K562 (cell line): ENCODE measurements around the gene NQO2. TPM values are rescaled to one million over a fixed set of nuclear protein-coding genes. Genes with fewer than 3 reads are reported as not detected.

Experiments used
- ARID3A ChIP-seq: IDR thresholded peaks from 2 replicates; pipeline ENCODE4 v1.6.1; 2012; ENCODE audit warnings: low read depth, low read length, improper control_type of control experiment, borderline replicate concordance
- ATF2 ChIP-seq: sonication (generic); formaldehyde crosslinking; IDR thresholded peaks from 2 replicates; pipeline ENCODE4 v1.8.1; 2022; ENCODE audit warnings: missing genetic modification reagents
- EP300 ChIP-seq: IDR thresholded peaks from 2 replicates; pipeline ENCODE4 v1.6.1; 2012; ENCODE audit warnings: low read length, improper control_type of control experiment
- ETV5 ChIP-seq: sonication (generic); formaldehyde crosslinking; IDR thresholded peaks from 2 replicates; pipeline ENCODE4 v1.4.0; 2020; ENCODE audit warnings: low read depth, mild to moderate bottlenecking, missing genetic modification reagents
- KHSRP ChIP-seq: fragments of 450-650 bp; IDR thresholded peaks from 2 replicates; pipeline ENCODE4 v1.6.1; 2017
- PATZ1 ChIP-seq: fragments of 250-450 bp; sonication (Bioruptor Pico); IDR thresholded peaks from 2 replicates; pipeline ENCODE4 v1.5.0; 2020; ENCODE audit warnings: mild to moderate bottlenecking, borderline replicate concordance
- PBX2 ChIP-seq, 2 experiments: IDR thresholded peaks in 1 of 2; conservative IDR thresholded peaks in 1 of 2; 2 replicates each; pipeline ENCODE4 v1.6.1; 2016; ENCODE audit warnings: low read depth in 2 of 2, mild to moderate bottlenecking in 1 of 2, missing compliant biosample characterization in 1 of 2, missing genetic modification characterization in 1 of 2, moderate library complexity in 1 of 2
- POLR2G ChIP-seq: fragments of 200-400 bp; formaldehyde crosslinking; IDR thresholded peaks from 2 replicates; pipeline ENCODE4 v1.6.1; 2017; ENCODE audit warnings: low read depth, mild to moderate bottlenecking, antibody characterized with exemption, low read length, moderate library complexity
- RFX5 ChIP-seq: IDR thresholded peaks from 2 replicates; pipeline ENCODE4 v1.6.1; 2011; ENCODE audit warnings: low read depth, mild to moderate bottlenecking, improper control_type of control experiment, low read length
- RHOXF2B ChIP-seq: fragments of 250-450 bp; sonication (Bioruptor Pico); conservative IDR thresholded peaks from 2 replicates; pipeline ENCODE4 v1.5.1; 2021
- SMARCA5 ChIP-seq: fragments of 450-650 bp; IDR thresholded peaks from 2 replicates; pipeline ENCODE4 v1.6.1; 2016
- U2AF2 ChIP-seq: fragments of 200-400 bp; formaldehyde crosslinking; optimal IDR thresholded peaks from 2 replicates; pipeline ENCODE3; 2017; ENCODE audit warnings: low read depth, mild to moderate bottlenecking, low read length
- ZBTB34 ChIP-seq: fragments of 250-450 bp; sonication (Bioruptor Pico); IDR thresholded peaks from 2 replicates; pipeline ENCODE4 v1.8.0; 2021; ENCODE audit warnings: mild to moderate bottlenecking, moderate library complexity
- ZNF384 ChIP-seq: IDR thresholded peaks from 2 replicates; pipeline ENCODE4 v1.6.1; 2012; ENCODE audit warnings: low read depth, low read length, improper control_type of control experiment
- ZNF644 ChIP-seq: fragments of 200-800 bp; sonication (Bioruptor generic); IDR thresholded peaks from 2 replicates; pipeline ENCODE4 v1.6.1; 2016; ENCODE audit warnings: low read depth, missing genetic modification characterization, missing compliant biosample characterization
- ZNF77 ChIP-seq: fragments of 250-450 bp; sonication (Bioruptor Pico); IDR thresholded peaks from 2 replicates; pipeline ENCODE4 v1.5.0; 2020
- polyA plus RNA-seq, 8 experiments: library from polyadenylated mRNA; depleted of rRNA in 4 of 8; stranded (reverse) in 5 of 8; unstranded in 3 of 8; fragments of >200 nt; fragmentation: Nextera tagmentation in 2 of 8; fragmentation: Illumina TruSeq in 1 of 8; extraction: Ambion mirVana in 2 of 8; extraction: Trizol in 1 of 8; gene quantifications; 2 replicates each; pipeline versions ENCODE4 v1.2.1 to v1.2.3, GENCODE V29; 2011 to 2014; ENCODE audit warnings: inconsistent platforms in 1 of 8, missing spikeins in 1 of 8
- total RNA-seq, 7 experiments: library from RNA; depleted of rRNA in 6 of 7; stranded (reverse); fragments of >200 nt in 6 of 7; fragmentation: Illumina TruSeq in 2 of 7; extraction: Trizol in 2 of 7; gene quantifications; 2 replicates each; pipeline versions ENCODE4 v1.2.1 to v1.2.3, GENCODE V29; 2011 to 2021; ENCODE audit warnings: low replicate concordance in 1 of 7

The NQO2 gene
- total and polyA plus RNA-seq, 9 of the 15 experiments (the other 6 are each of a cell fraction or from before 2014, with no cell fraction given) = 54.6 to 214 (median 116) TPM

GRCh38 chr6:2989332-2990247 is 10.1 kb upstream of the NQO2 start (continued):
- TF ChIP-seq ZBTB34 (CRISPR knock-in tag) = no peak
- no peak for TF ChIP-seq U2AF2
- TF ChIP-seq ETV5 (CRISPR knock-in tag) = peak; percentile 3
- TF ChIP-seq PATZ1 = peak; percentile 83; the same call in 1 of the 2 replicates
- no peak for TF ChIP-seq PBX2 (CRISPR knock-in tag; IDR thresholded peaks at IDR 0.05; ENCODE audit: low read depth)
- 0 out of 2 replicates have a peak, but pooled peaks have one; percentile 21 for TF ChIP-seq PBX2 (tag; conservative IDR thresholded peaks at IDR 0.05; ENCODE audit: low read depth)
- TF ChIP-seq ATF2 (CRISPR knock-in tag) = no peak
- no peak for TF ChIP-seq RFX5
- TF ChIP-seq SMARCA5 = 0 out of 2 replicates have a peak, but pooled peaks have one; percentile 31
- TF ChIP-seq EP300 = peak; percentile 68
- no peak for TF ChIP-seq ZNF77 (CRISPR knock-in tag)
- TF ChIP-seq ZNF644 = no peak
- 0 out of 2 replicates have a peak, but pooled peaks have one; percentile 36 for TF ChIP-seq RHOXF2B (CRISPR knock-in tag)
- no peak for TF ChIP-seq KHSRP
- no peak for TF ChIP-seq ZNF384
- no peak; the same call in 1 of the 2 replicates for TF ChIP-seq POLR2G
- TF ChIP-seq ARID3A = no peak; the same call in 1 of the 2 replicates
